HepG2 (cell line): ENCODE results near the gene OR2B2.

ENCODE experiments used
- EP300 ChIP-seq, 3 experiments: sonication (generic) in 1 of 3; formaldehyde crosslinking in 1 of 3; IDR thresholded peaks; 2 replicates each; pipeline versions ENCODE4 v1.5.1 to v1.6.1; 2011 to 2020; ENCODE audit warnings: low read depth in 2 of 3, low read length in 2 of 3, borderline replicate concordance in 1 of 3, improper control_type of control experiment in 1 of 3, mild to moderate bottlenecking in 1 of 3, missing genetic modification reagents in 1 of 3, moderate library complexity in 1 of 3
- POLR2AphosphoS5 ChIP-seq: IDR thresholded peaks from 2 replicates; pipeline ENCODE4 v1.6.1; 2012; ENCODE audit warnings: low read depth, low read length

DNA sequence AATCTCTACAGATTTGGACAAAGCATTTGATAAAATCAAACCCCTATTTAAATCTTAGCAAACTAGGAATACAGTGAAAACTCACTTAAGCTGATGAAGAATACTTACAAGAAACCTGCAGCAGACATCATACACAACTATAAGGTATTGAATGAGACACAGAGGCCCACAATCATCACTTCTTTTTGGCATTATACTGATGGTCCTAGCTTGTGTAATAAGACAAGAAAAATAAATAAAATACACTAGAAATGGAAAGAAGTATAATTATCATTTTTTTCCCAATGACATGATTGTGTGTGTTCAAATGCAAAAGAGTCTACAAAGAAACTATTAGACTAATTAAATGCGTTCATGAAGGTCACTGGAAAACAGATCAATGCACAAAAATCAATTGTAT lies 36.0 kb upstream of the OR2B2 start:
- no peak for TF ChIP-seq EP300 (IDR thresholded peaks at IDR 0.05; ENCODE audit: low read depth in 2 of 2, low read length in 2 of 2)
- no peak for TF ChIP-seq EP300 (CRISPR knock-in tag; IDR thresholded peaks at IDR 0.05; ENCODE audit: borderline replicate concordance)
- TF ChIP-seq POLR2AphosphoS5: no peak
